GM12878 (cell line): ENCODE measurements around the gene ICE1.

Experiments used
- CREM ChIP-seq: IDR thresholded peaks from 2 replicates; pipeline ENCODE4 v1.6.1; 2014; ENCODE audit warnings: antibody characterized with exemption, low read depth
- RCOR1 ChIP-seq: conservative IDR thresholded peaks from 2 replicates; pipeline ENCODE4 v1.6.1; 2012; ENCODE audit warnings: low read depth, low read length, improper control_type of control experiment
- TF ChIP-seq, protein P1 (sequence below), 3 experiments: IDR thresholded peaks in 2 of 3; conservative IDR thresholded peaks in 1 of 3; 2 replicates each; pipeline ENCODE4 v1.5.1; 2011; ENCODE audit warnings: low read depth in 3 of 3, low read length in 3 of 3, mild to moderate bottlenecking in 3 of 3, control low read depth in 2 of 3, moderate library complexity in 2 of 3, inconsistent platforms in 1 of 3, mixed read lengths in 1 of 3; ENCODE audit not compliant: control insufficient read depth in 2 of 3, insufficient read depth in 1 of 3; ENCODE audit errors: extremely low read depth in 1 of 3

DNA sequence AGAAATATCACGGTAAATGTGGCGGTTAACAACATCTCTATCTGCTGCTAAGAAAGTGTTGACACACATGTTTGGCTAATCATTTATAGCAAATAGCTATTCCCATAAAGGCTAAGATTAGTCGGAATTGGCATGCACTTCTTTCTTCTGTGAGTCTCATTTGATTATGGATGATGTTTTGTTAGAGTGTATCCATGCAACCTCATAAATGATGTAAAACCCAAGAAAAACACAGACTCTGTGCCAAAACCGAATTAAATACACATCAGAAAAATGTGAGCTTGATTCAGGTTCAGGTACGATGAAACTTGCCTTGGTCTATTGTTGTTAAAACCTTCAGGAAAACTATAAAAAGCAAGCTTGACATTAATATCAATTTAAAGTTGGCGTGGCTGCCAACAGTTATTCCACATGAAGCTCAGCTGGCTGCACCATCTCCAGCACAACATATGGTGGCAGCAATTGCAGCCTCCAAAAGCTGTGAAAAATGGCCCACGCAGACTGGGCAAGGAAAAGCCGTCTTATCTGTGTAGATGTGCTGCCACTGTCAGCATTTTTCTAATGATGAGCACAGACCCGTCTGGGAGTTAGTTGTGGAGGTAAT lies 41.1 kb upstream of the ICE1 start:
- TF ChIP-seq, protein P1, sequence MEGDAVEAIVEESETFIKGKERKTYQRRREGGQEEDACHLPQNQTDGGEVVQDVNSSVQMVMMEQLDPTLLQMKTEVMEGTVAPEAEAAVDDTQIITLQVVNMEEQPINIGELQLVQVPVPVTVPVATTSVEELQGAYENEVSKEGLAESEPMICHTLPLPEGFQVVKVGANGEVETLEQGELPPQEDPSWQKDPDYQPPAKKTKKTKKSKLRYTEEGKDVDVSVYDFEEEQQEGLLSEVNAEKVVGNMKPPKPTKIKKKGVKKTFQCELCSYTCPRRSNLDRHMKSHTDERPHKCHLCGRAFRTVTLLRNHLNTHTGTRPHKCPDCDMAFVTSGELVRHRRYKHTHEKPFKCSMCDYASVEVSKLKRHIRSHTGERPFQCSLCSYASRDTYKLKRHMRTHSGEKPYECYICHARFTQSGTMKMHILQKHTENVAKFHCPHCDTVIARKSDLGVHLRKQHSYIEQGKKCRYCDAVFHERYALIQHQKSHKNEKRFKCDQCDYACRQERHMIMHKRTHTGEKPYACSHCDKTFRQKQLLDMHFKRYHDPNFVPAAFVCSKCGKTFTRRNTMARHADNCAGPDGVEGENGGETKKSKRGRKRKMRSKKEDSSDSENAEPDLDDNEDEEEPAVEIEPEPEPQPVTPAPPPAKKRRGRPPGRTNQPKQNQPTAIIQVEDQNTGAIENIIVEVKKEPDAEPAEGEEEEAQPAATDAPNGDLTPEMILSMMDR (IDR thresholded peaks at IDR 0.05 in 2 of 3, conservative IDR thresholded peaks at IDR 0.05 in 1 of 3; ENCODE audit: control insufficient read depth in 2 of 3, extremely low read depth in 1 of 3, insufficient read depth in 1 of 3, low read depth in 3 of 3, low read length in 3 of 3), result no peak
- no peak for TF ChIP-seq CREM
- TF ChIP-seq RCOR1, result no peak
